ENCODE data around the gene DDX17. TPM values are rescaled to one million over a fixed set of nuclear protein-coding genes. Genes with fewer than 3 reads are reported as not detected.

DDX17 gene
- total RNA-seq, 1 donor from 2014 or later: 492 TPM

- no peaks in the 10 kb centered on the region for H3K4me1 Mint-ChIP-seq (ENCODE audit: unreplicated experiment)
- no peaks in the 10 kb centered on the region for H3K27me3 Mint-ChIP-seq (ENCODE audit: unreplicated experiment)
- H3K36me3 Mint-ChIP-seq (ENCODE audit: low read depth, unreplicated experiment): no peaks in the 10 kb centered on the region
- no peaks in the 10 kb centered on the region for H3K9me3 Mint-ChIP-seq (ENCODE audit: unreplicated experiment)
- H3K4me3 Mint-ChIP-seq (ENCODE audit: unreplicated experiment): no peak overlapping the region
- no peak for DNase-seq (ENCODE audit: low spot score)
- TF ChIP-seq, protein P1, sequence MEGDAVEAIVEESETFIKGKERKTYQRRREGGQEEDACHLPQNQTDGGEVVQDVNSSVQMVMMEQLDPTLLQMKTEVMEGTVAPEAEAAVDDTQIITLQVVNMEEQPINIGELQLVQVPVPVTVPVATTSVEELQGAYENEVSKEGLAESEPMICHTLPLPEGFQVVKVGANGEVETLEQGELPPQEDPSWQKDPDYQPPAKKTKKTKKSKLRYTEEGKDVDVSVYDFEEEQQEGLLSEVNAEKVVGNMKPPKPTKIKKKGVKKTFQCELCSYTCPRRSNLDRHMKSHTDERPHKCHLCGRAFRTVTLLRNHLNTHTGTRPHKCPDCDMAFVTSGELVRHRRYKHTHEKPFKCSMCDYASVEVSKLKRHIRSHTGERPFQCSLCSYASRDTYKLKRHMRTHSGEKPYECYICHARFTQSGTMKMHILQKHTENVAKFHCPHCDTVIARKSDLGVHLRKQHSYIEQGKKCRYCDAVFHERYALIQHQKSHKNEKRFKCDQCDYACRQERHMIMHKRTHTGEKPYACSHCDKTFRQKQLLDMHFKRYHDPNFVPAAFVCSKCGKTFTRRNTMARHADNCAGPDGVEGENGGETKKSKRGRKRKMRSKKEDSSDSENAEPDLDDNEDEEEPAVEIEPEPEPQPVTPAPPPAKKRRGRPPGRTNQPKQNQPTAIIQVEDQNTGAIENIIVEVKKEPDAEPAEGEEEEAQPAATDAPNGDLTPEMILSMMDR (IDR thresholded peaks at IDR 0.05; ENCODE audit: unreplicated experiment): no peak
- no peak overlapping the region for H3K27ac Mint-ChIP-seq (ENCODE audit: unreplicated experiment)
Observed at GRCh38 chr22:38531251-38531938, 25.3 kb upstream of the DDX17 start.

DNA sequence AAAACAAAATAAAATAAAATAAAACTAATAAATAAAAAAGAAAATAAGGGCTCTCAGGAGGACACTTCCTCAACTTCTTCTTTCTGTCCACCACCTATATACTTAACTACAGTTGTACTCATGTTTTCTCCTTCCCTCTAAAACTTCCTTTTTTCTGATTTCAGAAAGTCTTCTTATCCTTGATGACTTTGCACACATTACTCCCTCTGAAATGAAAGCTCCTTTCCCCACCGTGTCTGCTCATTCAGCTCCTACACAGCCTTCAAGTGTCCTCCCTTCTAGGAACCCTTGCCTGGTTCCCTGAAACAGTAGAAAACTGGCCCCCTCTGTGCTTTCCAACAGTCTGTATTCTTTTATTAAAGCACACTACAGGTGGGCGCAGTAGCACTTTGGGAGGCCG, 18.3 kb upstream of the DDX17 start:
- Mint-ChIP-seq H3K4me3 (ENCODE audit: unreplicated experiment) (no peak overlapping the region), H3K9me3 (ENCODE audit: unreplicated experiment) (no peaks in the 10 kb centered on the region), H3K4me1 (ENCODE audit: unreplicated experiment) (no peaks in the 10 kb centered on the region), H3K27ac (ENCODE audit: unreplicated experiment) (no peak overlapping the region), H3K27me3 (ENCODE audit: unreplicated experiment) (peaks cover 2% of the 10 kb centered on the region), H3K36me3 (ENCODE audit: low read depth, unreplicated experiment) (no peaks in the 10 kb centered on the region)
- TF ChIP-seq, protein P1 (IDR thresholded peaks at IDR 0.05; ENCODE audit: unreplicated experiment): no peak
- DNase-seq (ENCODE audit: low spot score): no peak

DNA sequence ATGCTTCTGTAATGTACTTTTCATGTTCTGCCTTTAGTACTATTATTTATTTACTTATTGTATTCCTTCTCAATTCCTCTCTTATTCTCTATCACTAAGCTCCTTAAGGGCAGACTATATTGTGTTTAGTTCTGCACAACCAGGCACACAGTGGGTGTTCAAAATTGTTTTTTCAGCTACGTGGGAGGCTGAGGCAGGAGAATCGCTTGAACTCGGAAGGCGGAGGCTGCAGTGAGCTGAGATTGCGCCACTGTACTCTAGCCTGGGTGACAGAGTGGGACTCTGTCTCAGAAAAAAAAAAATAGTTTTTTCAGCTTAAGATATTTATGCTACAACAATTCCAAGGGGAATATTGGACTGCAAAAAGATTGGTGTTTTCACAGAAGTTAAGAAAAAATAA, 17.4 kb upstream of the DDX17 start:
- Mint-ChIP-seq H3K4me3 (ENCODE audit: unreplicated experiment) (no peak overlapping the region), H3K27ac (ENCODE audit: unreplicated experiment) (no peak overlapping the region), H3K27me3 (ENCODE audit: unreplicated experiment) (peaks cover 2% of the 10 kb centered on the region), H3K9me3 (ENCODE audit: unreplicated experiment) (no peaks in the 10 kb centered on the region), H3K36me3 (ENCODE audit: low read depth, unreplicated experiment) (no peaks in the 10 kb centered on the region), H3K4me1 (ENCODE audit: unreplicated experiment) (no peaks in the 10 kb centered on the region)
- TF ChIP-seq, protein P1 (IDR thresholded peaks at IDR 0.05; ENCODE audit: unreplicated experiment): no peak
- no peak for DNase-seq (ENCODE audit: low spot score)

DNA sequence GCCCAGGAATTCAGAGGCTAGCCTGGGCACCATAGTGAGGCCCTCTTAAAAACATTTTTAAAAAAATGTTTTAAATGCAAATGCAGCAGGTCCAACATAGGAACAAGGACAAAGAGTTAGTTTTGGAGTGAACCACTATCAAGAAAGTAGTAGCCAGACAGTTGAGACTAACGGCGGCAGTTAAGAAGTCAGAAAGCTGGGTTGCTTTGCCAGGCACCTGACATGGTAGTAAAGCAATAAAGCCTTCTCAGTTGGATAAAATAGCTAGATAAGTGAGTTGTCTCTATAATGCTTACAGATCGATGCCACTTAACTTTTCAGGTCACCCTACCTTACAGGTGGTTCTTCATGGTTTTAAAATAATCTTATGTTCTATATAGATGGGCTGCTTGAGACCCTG, 16.9 kb upstream of the DDX17 start:
- H3K36me3 Mint-ChIP-seq (ENCODE audit: low read depth, unreplicated experiment): no peaks in the 10 kb centered on the region
- H3K4me1 Mint-ChIP-seq (ENCODE audit: unreplicated experiment): no peaks in the 10 kb centered on the region
- no peak overlapping the region for H3K4me3 Mint-ChIP-seq (ENCODE audit: unreplicated experiment)
- H3K27me3 Mint-ChIP-seq (ENCODE audit: unreplicated experiment): peaks cover 2% of the 10 kb centered on the region
- no peak overlapping the region for H3K27ac Mint-ChIP-seq (ENCODE audit: unreplicated experiment)
- H3K9me3 Mint-ChIP-seq (ENCODE audit: unreplicated experiment): no peaks in the 10 kb centered on the region
- TF ChIP-seq, protein P1 (IDR thresholded peaks at IDR 0.05; ENCODE audit: unreplicated experiment): no peak
- no peak for DNase-seq (ENCODE audit: low spot score)

- Mint-ChIP-seq H3K27ac (ENCODE audit: unreplicated experiment) (no peak overlapping the region), H3K27me3 (ENCODE audit: unreplicated experiment) (peaks cover 2% of the 10 kb centered on the region), H3K4me1 (ENCODE audit: unreplicated experiment) (no peaks in the 10 kb centered on the region), H3K36me3 (ENCODE audit: low read depth, unreplicated experiment) (no peaks in the 10 kb centered on the region), H3K9me3 (ENCODE audit: unreplicated experiment) (no peaks in the 10 kb centered on the region), H3K4me3 (ENCODE audit: unreplicated experiment) (no peak overlapping the region)
- TF ChIP-seq, protein P1 (IDR thresholded peaks at IDR 0.05; ENCODE audit: unreplicated experiment): no peak
- no peak for DNase-seq (ENCODE audit: low spot score)
Observed at GRCh38 chr22:38519453-38520250, 13.5 kb upstream of the DDX17 start.

Data from endothelial cell (in vitro differentiated cells).